EH (cell line): Measurements from ENCODE around the gene RFX2.
"Not testable (repeated sequence)": the region's sequence is repeated elsewhere in the genome, so short reads cannot be mapped to it uniquely, and the experiment has no call there.

Experiments
- DNase-seq: peaks from one replicate; pipeline ENCODE4 v3.0.0-alpha.2; 2015; ENCODE audit warnings: low read depth

RFX2 gene

DNA sequence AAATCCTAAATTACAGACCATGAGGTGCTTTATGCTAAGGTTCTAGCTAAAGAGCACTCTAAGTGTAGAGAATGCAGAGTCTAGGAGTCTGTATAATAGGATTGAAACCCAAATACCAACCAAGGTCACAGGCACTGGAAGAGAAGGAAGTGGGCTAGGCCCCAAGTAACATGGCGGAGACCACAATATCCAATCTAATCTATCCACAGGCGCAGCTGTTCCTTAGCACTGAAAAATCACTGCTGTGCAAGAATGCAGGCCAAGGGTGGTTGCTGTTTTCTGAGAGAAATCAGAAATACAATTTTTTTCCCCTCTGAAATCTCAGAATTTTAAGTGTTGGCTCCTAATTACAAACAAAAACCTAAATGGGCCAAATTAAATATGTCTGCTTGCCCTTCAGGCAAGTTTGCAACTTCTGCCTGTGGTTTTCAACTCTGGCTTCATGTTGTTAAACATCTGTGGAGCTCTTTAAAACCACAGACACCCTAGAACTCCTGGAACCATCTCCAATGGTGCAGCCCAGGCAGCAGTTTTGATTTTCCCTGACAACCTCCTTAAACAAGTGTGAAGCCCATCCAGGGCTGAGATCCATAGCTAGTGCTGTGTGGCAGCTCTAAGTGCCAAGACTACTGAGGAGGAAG lies 138.5 kb downstream of the RFX2 start:
- no peak for DNase-seq

DNA sequence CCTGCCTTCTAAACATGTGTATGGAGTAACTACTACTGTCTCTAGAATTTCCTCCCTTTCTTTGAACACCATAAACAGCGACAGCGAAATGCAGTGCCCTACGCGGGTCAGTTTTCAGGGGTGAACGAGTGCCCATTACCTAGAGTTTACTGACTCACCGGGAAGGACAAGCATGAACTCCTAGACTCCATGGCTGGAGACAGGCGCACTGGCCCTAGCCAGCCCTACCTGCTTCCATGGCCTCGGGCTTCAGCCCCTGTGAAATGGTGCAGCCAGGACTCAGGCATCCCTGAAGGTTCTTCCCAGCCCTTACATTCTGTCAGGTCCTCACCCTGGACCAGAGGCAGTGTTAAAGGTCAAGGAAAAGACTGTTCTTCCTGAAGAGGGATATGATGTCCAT lies 140.8 kb downstream of the RFX2 start:
- DNase-seq = no peak

DNA sequence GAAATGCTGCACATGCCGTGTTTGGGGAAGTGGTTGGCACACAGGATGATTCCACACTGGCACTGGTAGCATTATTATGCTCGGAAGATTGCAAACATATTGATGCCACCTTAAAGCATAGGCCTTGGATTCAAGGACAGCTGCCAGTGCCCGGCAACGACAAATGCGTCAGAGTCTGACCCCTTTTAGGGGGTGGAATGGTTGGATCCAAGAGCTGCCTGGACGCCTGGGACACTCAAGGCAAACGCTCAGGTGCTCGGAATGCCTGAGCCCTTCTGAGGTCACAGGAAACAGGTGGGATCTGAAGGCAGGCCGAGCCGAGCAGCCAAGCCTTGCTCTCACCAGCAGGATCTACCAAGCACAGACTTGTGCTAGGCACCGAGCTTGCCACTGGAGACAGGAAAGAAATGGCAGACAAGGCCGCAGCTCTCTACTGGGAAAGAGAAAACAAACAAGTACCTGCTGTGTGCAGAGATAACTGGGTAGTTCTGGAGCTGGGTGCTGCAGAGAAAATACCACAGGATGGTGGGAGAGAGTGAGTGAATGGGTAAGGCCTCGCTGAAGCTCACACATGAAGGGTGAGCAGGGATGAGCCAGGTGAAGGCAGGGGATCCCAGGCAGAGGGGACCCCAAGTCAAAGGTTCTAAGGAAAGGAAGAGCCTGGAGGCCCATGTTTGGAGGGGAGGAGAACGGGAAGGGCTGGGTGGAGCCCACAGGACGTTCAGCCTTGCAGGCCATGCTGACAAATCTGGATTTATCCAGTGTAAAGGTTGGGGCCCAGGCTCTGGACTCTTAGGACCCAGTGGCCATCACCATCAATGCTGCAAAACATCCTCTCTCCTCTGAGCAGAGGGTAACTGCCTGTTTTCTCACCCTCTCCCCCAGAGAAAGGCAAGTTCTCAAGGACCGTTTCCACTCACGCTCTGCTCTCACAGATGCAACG lies 141.6 kb downstream of the RFX2 start:
- DNase-seq = no peak

DNA sequence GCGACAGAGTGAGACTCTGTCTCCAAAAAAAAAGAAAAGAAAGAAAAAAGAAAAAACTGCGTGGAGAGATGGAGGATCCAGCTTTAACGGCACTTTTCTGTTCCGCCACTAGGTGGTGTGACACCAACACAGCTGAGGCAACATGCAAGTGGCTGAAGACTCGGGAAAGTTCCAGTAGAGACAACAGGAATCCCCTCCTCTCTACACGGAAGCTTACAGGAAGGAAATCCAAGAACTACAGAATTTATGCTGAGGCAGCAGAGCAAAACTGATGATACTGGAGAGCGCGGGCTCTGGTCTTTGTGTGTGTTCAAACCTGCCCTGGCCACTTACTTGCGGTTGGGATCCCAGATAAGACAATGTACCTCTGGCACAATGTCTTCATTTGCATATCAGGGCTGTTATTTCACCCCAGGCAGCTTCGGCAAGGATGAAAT lies 142.3 kb downstream of the RFX2 start:
- peak; percentile 82 for DNase-seq

GRCh38 chr19:5967571-5967970 lies 142.7 kb downstream of the RFX2 start:
- DNase-seq = no peak

- DNase-seq = no peak
Measured at GRCh38 chr19:5966941-5967340, 143.4 kb downstream of the RFX2 start.

DNA sequence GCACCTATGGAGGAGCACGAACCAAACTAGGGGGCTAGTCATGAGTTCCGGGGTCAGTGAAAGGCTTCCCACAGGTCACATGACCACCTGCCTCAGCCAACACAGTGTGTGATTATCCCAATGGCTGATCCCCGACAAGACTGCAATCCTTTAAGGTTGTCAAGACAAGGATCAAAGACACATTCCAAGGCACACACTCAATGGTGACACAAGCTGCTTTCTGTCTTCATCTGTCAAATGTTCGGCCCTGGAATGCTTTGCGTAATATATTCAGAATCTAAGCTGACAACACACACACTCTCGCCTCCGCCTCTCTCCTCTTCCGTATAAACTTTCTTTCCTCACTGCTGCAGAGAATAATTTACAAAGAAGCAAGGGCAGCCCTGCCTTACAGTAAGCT lies 144.1 kb downstream of the RFX2 start:
- no peak for DNase-seq

- DNase-seq = no peak
Measured at GRCh38 chr19:5964816-5965565, 145.3 kb downstream of the RFX2 start.

- DNase-seq = no peak
Measured at GRCh38 chr19:5963855-5964254, 146.4 kb downstream of the RFX2 start.

GRCh38 chr19:5963259-5963658 lies 147.0 kb downstream of the RFX2 start:
- not testable (repeated sequence) for DNase-seq

DNA sequence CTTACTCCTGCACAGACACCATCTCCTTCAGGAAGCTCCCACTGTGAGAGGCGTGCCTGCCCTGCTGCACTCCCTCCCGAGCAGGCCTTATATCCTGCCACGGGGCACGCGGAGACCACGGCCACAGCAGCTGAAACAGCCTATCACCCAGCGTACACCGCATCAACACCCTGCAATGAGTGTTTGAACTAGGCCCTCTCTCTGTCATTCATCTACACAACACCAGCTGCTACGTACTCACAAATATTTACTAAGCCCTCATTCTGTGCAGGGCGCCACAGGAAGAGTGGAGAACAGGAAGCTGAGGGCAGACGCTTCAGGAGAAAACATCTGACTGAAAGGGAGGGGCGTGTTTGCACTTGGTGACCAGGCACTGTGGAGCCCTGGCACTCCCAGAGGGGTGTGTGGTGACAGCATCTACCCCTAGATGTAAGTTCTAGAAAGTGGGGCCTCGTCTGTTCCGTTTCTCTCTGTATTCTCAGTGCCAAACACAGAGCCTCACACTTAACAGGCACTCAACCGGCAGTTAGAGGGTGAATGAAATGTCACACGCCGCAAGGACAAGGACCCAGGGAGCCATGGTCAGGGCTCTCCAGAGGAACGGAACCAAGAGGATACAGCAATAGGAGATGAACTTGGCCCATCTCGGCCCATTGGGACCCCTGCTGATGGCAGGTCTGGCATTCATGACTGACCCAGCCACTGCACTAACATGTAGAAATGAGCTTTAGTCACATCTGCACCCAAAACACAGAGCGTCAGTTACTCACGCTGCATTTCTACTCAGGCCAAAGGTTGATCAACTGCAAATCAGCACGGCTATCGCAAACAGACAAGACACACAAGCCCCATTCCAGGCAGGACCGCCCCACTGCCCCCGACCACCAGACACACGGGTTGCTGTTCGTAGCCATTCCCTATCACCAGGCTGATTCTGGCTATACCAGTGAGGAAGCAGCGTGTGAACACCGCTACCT lies 148.0 kb downstream of the RFX2 start:
- DNase-seq = peak; percentile 53

DNA sequence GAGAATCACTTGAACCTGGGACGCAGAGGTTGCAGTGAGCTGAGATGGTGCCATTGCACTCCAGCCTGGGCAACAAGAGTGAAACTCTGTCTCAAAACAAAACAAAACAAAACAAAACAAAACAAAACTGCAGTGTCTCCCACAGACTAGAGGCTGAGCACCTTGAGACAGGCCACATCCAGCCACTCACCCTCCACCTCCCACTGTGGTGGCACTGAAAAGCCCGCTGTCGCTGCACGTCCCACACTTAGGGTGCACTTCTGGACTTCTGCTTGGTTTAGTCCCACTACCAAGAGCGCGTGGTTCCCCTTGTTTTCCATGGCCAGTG lies 148.7 kb downstream of the RFX2 start:
- not testable (repeated sequence) for DNase-seq

- DNase-seq = no peak
Measured at GRCh38 chr19:5960005-5961001, 150.0 kb downstream of the RFX2 start.

- DNase-seq = no peak
Measured at GRCh38 chr19:5959260-5960004, 150.9 kb downstream of the RFX2 start.

DNA sequence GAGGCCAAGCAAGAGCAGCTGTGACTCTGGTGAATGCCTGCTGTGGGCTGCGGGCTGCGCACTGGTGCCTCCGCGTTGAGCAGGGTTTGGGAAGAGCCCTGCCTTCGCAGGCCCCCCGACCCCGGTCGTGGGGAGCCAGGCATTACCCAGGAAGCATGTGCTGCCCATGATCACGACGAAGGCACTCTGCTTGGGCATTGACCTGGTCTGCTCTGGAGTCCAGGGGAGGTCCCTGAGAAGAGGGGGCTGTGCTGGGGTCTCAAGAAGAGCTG lies 151.5 kb downstream of the RFX2 start:
- DNase-seq = no peak

- no peak for DNase-seq
Measured at GRCh38 chr19:5958074-5958850, 152.0 kb downstream of the RFX2 start.

GRCh38 chr19:5957170-5957569 lies 153.1 kb downstream of the RFX2 start:
- DNase-seq = peak; percentile 50

DNA sequence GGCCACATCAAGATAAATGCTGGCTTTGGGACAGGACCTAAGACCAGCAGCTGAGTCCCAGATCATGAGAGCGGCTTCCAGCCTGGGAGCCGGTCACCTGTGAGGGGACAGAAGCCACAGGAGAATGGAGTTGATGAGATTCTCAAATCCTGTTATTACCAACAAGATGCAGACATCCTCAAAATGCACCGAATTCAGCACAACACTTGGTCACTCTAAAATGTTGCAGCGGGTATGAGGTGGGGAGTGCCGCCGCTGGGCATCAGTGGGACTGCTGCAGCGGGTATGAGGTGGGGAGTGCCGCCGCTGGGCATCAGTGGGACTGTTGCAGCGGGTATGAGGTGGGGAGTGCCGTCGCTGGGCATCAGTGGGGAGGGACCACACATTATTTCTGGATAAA lies 153.6 kb downstream of the RFX2 start:
- no peak for DNase-seq

GRCh38 chr19:5956323-5956722 lies 154.0 kb downstream of the RFX2 start:
- no peak for DNase-seq
